NB4 (cell line): Measurements from ENCODE around the gene TRIM29.

ENCODE experiments used
- POLR2A ChIP-seq: IDR thresholded peaks from 2 replicates; pipeline ENCODE4 v1.6.1; 2011; ENCODE audit warnings: mild to moderate bottlenecking; ENCODE audit not compliant: insufficient read length; ENCODE audit errors: extremely low read depth
- TF ChIP-seq, protein P1 (sequence below): IDR thresholded peaks from one replicate; pipeline ENCODE4 v1.5.1; 2012; ENCODE audit warnings: low read depth, low read length

DNA sequence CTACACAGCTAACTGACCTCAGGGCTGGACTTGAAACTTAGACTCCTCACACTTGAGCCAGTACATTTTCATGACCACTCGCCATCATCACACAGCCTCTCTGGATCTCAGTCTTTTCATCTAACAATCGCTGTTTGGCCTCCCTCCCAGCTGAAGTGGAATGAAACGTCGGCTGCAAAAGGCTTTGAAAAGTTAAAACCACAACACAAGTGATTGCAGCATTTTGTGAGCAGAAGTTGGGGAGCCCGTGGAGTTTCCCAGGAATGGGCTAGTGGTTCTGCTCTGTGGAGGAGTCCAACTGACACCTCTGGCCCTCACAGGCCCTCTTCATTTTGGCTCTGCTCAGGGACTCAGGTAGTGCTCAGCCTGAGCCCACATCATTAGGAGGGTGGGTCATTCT, 35.9 kb upstream of the TRIM29 start:
- TF ChIP-seq POLR2A = no peak
- TF ChIP-seq, protein P1, sequence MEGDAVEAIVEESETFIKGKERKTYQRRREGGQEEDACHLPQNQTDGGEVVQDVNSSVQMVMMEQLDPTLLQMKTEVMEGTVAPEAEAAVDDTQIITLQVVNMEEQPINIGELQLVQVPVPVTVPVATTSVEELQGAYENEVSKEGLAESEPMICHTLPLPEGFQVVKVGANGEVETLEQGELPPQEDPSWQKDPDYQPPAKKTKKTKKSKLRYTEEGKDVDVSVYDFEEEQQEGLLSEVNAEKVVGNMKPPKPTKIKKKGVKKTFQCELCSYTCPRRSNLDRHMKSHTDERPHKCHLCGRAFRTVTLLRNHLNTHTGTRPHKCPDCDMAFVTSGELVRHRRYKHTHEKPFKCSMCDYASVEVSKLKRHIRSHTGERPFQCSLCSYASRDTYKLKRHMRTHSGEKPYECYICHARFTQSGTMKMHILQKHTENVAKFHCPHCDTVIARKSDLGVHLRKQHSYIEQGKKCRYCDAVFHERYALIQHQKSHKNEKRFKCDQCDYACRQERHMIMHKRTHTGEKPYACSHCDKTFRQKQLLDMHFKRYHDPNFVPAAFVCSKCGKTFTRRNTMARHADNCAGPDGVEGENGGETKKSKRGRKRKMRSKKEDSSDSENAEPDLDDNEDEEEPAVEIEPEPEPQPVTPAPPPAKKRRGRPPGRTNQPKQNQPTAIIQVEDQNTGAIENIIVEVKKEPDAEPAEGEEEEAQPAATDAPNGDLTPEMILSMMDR = no peak
